ENCODE data around the gene C9orf152. TPM values are rescaled to one million over a fixed set of nuclear protein-coding genes. Genes with fewer than 3 reads are reported as not detected.

Gene C9orf152
- total and polyA plus RNA-seq, 2 of the 13 experiments (the other 11 are each of a cell fraction or from before 2014, with no cell fraction given) = 0.24 to 0.48 TPM

- H4K20me1 ChIP-seq (ENCODE audit: insufficient read depth, low read length) = no peaks in the 10 kb centered on the region
- no peak overlapping the region for H3K27ac ChIP-seq (ENCODE audit: extremely low read length, insufficient read depth, low read length)
These were observed 28.2 kb downstream of the C9orf152 start for GRCh38 chr9:110179734-110180133.

GRCh38 chr9:110178281-110178680, 29.7 kb downstream of the C9orf152 start:
- H3K27ac ChIP-seq (ENCODE audit: extremely low read length, insufficient read depth, low read length) = no peak overlapping the region
- H3K4me1 ChIP-seq (ENCODE audit: insufficient read depth, low read length) = peaks cover 79% of the 10 kb centered on the region
- DNase-seq (ENCODE audit: low spot score) = no peak
- no peaks in the 10 kb centered on the region for H3K36me3 ChIP-seq (replicated peaks in 1 of 2; ENCODE audit: control insufficient read depth in 1 of 2, insufficient read depth in 2 of 2, low read length in 2 of 2)
- no TSS peak for BruUV-seq (replicated peaks)
- ChIA-PET CTCF (ENCODE audit: low intra/inter-chr PET ratio, low total read pairs) (no interaction called here), POLR2A (no interaction called here)
- intact Hi-C loops (cut with micrococcal nuclease; ENCODE audit: unreplicated experiment) = no loop called here
- no peak overlapping the region for H3K4me3 ChIP-seq (replicated peaks in 1 of 3; ENCODE audit: insufficient read depth in 1 of 3, low read depth in 2 of 3, low read length in 3 of 3)
- no peak for FAIRE-seq
- in situ Hi-C loops (cut with HindIII; ENCODE audit: extremely low pct_ligation_motif_present, low pct_unique_long_range_greater_than_20kb) = no loop called here
- H3K27me3 ChIP-seq (ENCODE audit: control insufficient read depth in 1 of 2, insufficient read depth in 2 of 2, low read length in 2 of 2) = no peaks in the 10 kb centered on the region
- WGBS (ENCODE audit: low lambda C conversion rate) = 83% methylated on average over 1 of the region's 1 CpG
- H2AFZ ChIP-seq (ENCODE audit: low read length) = no peak overlapping the region
- H3K4me2 ChIP-seq (ENCODE audit: low read depth, low read length) = no peak overlapping the region
- H4K20me1 ChIP-seq (ENCODE audit: insufficient read depth, low read length) = no peaks in the 10 kb centered on the region
- no peaks in the 10 kb centered on the region for H3K9me3 ChIP-seq (ENCODE audit: low read length)
- no peak overlapping the region for H3K9ac ChIP-seq (ENCODE audit: insufficient read depth, low read depth, low read length)
- no peak for ATAC-seq
- no peaks in the 10 kb centered on the region for H3K79me2 ChIP-seq (ENCODE audit: insufficient read depth, low read length)
- TF ChIP-seq POLR2G (IDR thresholded peaks at IDR 0.05; ENCODE audit: low read depth, low read length) (no peak), BRF2 (CRISPR knock-in tag; IDR thresholded peaks at IDR 0.05) (no peak), ZNF224 (CRISPR knock-in tag; IDR thresholded peaks at IDR 0.05) (no peak), NFE2 (CRISPR knock-in tag; IDR thresholded peaks at IDR 0.05) (no peak), ZBTB3 (CRISPR knock-in tag; IDR thresholded peaks at IDR 0.05; ENCODE audit: borderline replicate concordance, low read depth) (no peak), ZFP91 (CRISPR knock-in tag; IDR thresholded peaks at IDR 0.05; ENCODE audit: borderline replicate concordance) (no peak), ZKSCAN1 (IDR thresholded peaks at IDR 0.05; ENCODE audit: low read length) (no peak), EHMT2 (IDR thresholded peaks at IDR 0.05; ENCODE audit: borderline replicate concordance, low read depth, low read length) (no peak), ZNF556 (CRISPR knock-in tag; IDR thresholded peaks at IDR 0.05; ENCODE audit: borderline replicate concordance) (no peak), NFE2L1 (CRISPR knock-in tag; IDR thresholded peaks at IDR 0.05; ENCODE audit: borderline replicate concordance) (no peak)

More at GRCh38 chr9:110179734-110180133, 28.2 kb downstream of the C9orf152 start:
- ChIA-PET CTCF (ENCODE audit: low intra/inter-chr PET ratio, low total read pairs) (no interaction called here), POLR2A (interaction anchor here (2.6 kb wide), 1 partner anchor 77 kb away, joined by 8 read pairs; the partner anchor contains the start of gene TXN)
- no peaks in the 10 kb centered on the region for H3K79me2 ChIP-seq (ENCODE audit: insufficient read depth, low read length)
- H3K4me1 ChIP-seq (ENCODE audit: insufficient read depth, low read length) = peaks cover 83% of the 10 kb centered on the region
- H3K4me2 ChIP-seq (ENCODE audit: low read depth, low read length) = no peak overlapping the region
- H3K27me3 ChIP-seq (ENCODE audit: control insufficient read depth in 1 of 2, insufficient read depth in 2 of 2, low read length in 2 of 2) = no peaks in the 10 kb centered on the region
- FAIRE-seq (no peak), DNase-seq (ENCODE audit: low spot score) (no peak), ATAC-seq (no peak)
- no peak overlapping the region for H2AFZ ChIP-seq (ENCODE audit: low read length)
- 95% methylated on average over 4 of the region's 4 CpGs for WGBS (ENCODE audit: low lambda C conversion rate)
- in situ Hi-C loops (cut with HindIII; ENCODE audit: extremely low pct_ligation_motif_present, low pct_unique_long_range_greater_than_20kb) = loop anchor here (5.0 kb wide), 4 partner anchors 38 to 443 kb away; partner anchors contain the start of gene TXN
- H3K9ac ChIP-seq (ENCODE audit: insufficient read depth, low read depth, low read length) = no peak overlapping the region
- no peaks in the 10 kb centered on the region for H3K36me3 ChIP-seq (replicated peaks in 1 of 2; ENCODE audit: control insufficient read depth in 1 of 2, insufficient read depth in 2 of 2, low read length in 2 of 2)
- BruUV-seq (replicated peaks) = no TSS peak
- 0 out of 2 replicates have a peak, but pooled peaks have one; percentile 15 for TF ChIP-seq MAFF (IDR thresholded peaks at IDR 0.05; ENCODE audit: low read depth, low read length)
- TF ChIP-seq MAFK (conservative IDR thresholded peaks at IDR 0.05 in 1 of 2, IDR thresholded peaks at IDR 0.05 in 1 of 2; ENCODE audit: low read length in 2 of 2) = 0 out of 4 replicates have a peak, but pooled peaks of 1 of the 2 experiments have one; percentile 14
- 0 out of 2 replicates have a peak, but pooled peaks have one; percentile 25 for TF ChIP-seq NFE2L2 (IDR thresholded peaks at IDR 0.05; ENCODE audit: low read length)
- TF ChIP-seq RFX5 (IDR thresholded peaks at IDR 0.05; ENCODE audit: low read depth, low read length) = peak; percentile 86
- TF ChIP-seq HINFP (CRISPR knock-in tag; IDR thresholded peaks at IDR 0.05; ENCODE audit: low read depth) = no peak
- H3K9me3 ChIP-seq (ENCODE audit: low read length) = no peaks in the 10 kb centered on the region
- no peak overlapping the region for H3K4me3 ChIP-seq (replicated peaks in 1 of 3; ENCODE audit: insufficient read depth in 1 of 3, low read depth in 2 of 3, low read length in 3 of 3)
- intact Hi-C loops (cut with micrococcal nuclease; ENCODE audit: unreplicated experiment) = loop anchor here (2.0 kb wide), 1 partner anchor 435 kb away; no protein-coding TSS in a partner anchor

All from HepG2 (cell line).